Measurements from ENCODE around the gene CCR4. TPM values are rescaled to one million over a fixed set of nuclear protein-coding genes. Genes with fewer than 3 reads are reported as not detected.
"Not testable (repeated sequence)": the region's sequence is repeated elsewhere in the genome, so short reads cannot be mapped to it uniquely, and the experiment has no call there.

Gene CCR4
- polyA plus RNA-seq (2013, experiment 1 of 2; ENCODE audit: insufficient read length) = not detected
- polyA plus RNA-seq (2013, experiment 2 of 2; ENCODE audit: insufficient read length) = 0.06 TPM

GRCh38 chr3:32951410-32951811 lies at the start of gene CCR4:
Gene CCR4 (plus strand): TSS chr3:32951644. CDS start chr3:32953423, 1,779 bp downstream.
- no peak for DNase-seq

- not testable (repeated sequence) for DNase-seq
Observed at GRCh38 chr3:32902887-32903371, 48.5 kb upstream of the CCR4 start.

- DNase-seq = no peak
Observed at GRCh38 chr3:32903953-32904352, 47.5 kb upstream of the CCR4 start.

GRCh38 chr3:32909999-32910398 lies 41.4 kb upstream of the CCR4 start:
- no peak for DNase-seq

GRCh38 chr3:32910954-32911353 lies 40.5 kb upstream of the CCR4 start:
- no peak for DNase-seq

- DNase-seq = no peak
Observed at GRCh38 chr3:32912046-32912445, 39.4 kb upstream of the CCR4 start.

GRCh38 chr3:32913790-32914446 lies 37.5 kb upstream of the CCR4 start:
- no peak for DNase-seq

- DNase-seq = no peak
Observed at GRCh38 chr3:32919920-32920319, 31.5 kb upstream of the CCR4 start.

- DNase-seq = no peak
Observed at GRCh38 chr3:32922078-32922477, 29.4 kb upstream of the CCR4 start.

- no peak for DNase-seq
Observed at GRCh38 chr3:32930161-32930560, 21.3 kb upstream of the CCR4 start.

- DNase-seq = not testable (repeated sequence)
Observed at GRCh38 chr3:32931273-32931672, 20.2 kb upstream of the CCR4 start.

- DNase-seq = no peak
Observed at GRCh38 chr3:32934150-32934742, 17.2 kb upstream of the CCR4 start.

- DNase-seq = no peak
Observed at GRCh38 chr3:32937331-32937730, 14.1 kb upstream of the CCR4 start.

- not testable (repeated sequence) for DNase-seq
Observed at GRCh38 chr3:32939531-32940284, 11.7 kb upstream of the CCR4 start.

GRCh38 chr3:32940726-32941125 lies 10.7 kb upstream of the CCR4 start:
- DNase-seq = no peak

- DNase-seq = no peak
Observed at GRCh38 chr3:32945136-32945535, 6.3 kb upstream of the CCR4 start.

GRCh38 chr3:32945598-32945997 lies 5.8 kb upstream of the CCR4 start:
- DNase-seq = not testable (repeated sequence)

GRCh38 chr3:32946973-32947788 lies 4.3 kb upstream of the CCR4 start:
- no peak for DNase-seq

- peak; percentile 78 for DNase-seq
Observed at GRCh38 chr3:32947789-32948238, 3.6 kb upstream of the CCR4 start.

- no peak for DNase-seq
Observed at GRCh38 chr3:32948625-32949445, 2.6 kb upstream of the CCR4 start.

- DNase-seq = no peak
Observed at GRCh38 chr3:32950516-32950915, 928 bp upstream of the CCR4 start.
